Ishikawa (cell line): Measurements from ENCODE around the gene EXOSC5.

ENCODE experiments used
- CEBPB ChIP-seq: IDR thresholded peaks from 2 replicates; pipeline ENCODE4 v1.6.1; 2012
- CREB1 ChIP-seq: IDR thresholded peaks from 2 replicates; pipeline ENCODE4 v1.6.1; 2012; ENCODE audit warnings: low read depth
- EGR1 ChIP-seq: IDR thresholded peaks from 2 replicates; pipeline ENCODE4 v1.6.1; 2012
- EP300 ChIP-seq: IDR thresholded peaks from 2 replicates; pipeline ENCODE4 v1.6.1; 2012; ENCODE audit warnings: borderline replicate concordance
- FOXM1 ChIP-seq: IDR thresholded peaks from 2 replicates; pipeline ENCODE4 v1.6.1; 2012; ENCODE audit warnings: low read depth, borderline replicate concordance
- MAX ChIP-seq: IDR thresholded peaks from 2 replicates; pipeline ENCODE4 v1.6.1; 2012
- NFIC ChIP-seq: IDR thresholded peaks from 2 replicates; pipeline ENCODE4 v1.6.1; 2012
- RAD21 ChIP-seq: IDR thresholded peaks from 2 replicates; pipeline ENCODE4 v1.6.1; 2012; ENCODE audit warnings: low read depth
- REST ChIP-seq: IDR thresholded peaks from 2 replicates; pipeline ENCODE4 v1.6.1; 2012; ENCODE audit warnings: low read depth, mild to moderate bottlenecking
- TAF1 ChIP-seq: IDR thresholded peaks from 2 replicates; pipeline ENCODE4 v1.6.1; 2012; ENCODE audit warnings: low read depth, mild to moderate bottlenecking
- TCF12 ChIP-seq: IDR thresholded peaks from 2 replicates; pipeline ENCODE4 v1.6.1; 2012; ENCODE audit warnings: low read depth
- TEAD4 ChIP-seq: IDR thresholded peaks from 2 replicates; pipeline ENCODE4 v1.6.1; 2012
- USF1 ChIP-seq: IDR thresholded peaks from 2 replicates; pipeline ENCODE4 v1.6.1; 2012
- YY1 ChIP-seq: IDR thresholded peaks from 2 replicates; pipeline ENCODE4 v1.6.1; 2012; ENCODE audit warnings: low read depth
- ZBTB7A ChIP-seq: IDR thresholded peaks from 2 replicates; pipeline ENCODE4 v1.6.1; 2012; ENCODE audit warnings: low read depth

Gene EXOSC5

GRCh38 chr19:41412953-41413352 is 15.8 kb upstream of the EXOSC5 start:
- TF ChIP-seq FOXM1: no peak
- no peak for TF ChIP-seq REST
- TF ChIP-seq TAF1: no peak
- TF ChIP-seq USF1: no peak
- no peak for TF ChIP-seq EGR1
- TF ChIP-seq ZBTB7A: no peak
- no peak for TF ChIP-seq RAD21
- no peak for TF ChIP-seq CREB1
- no peak for TF ChIP-seq TCF12
- no peak for TF ChIP-seq MAX

- TF ChIP-seq ZBTB7A (no peak), RAD21 (no peak), EP300 (no peak), CEBPB (no peak)
Measured at GRCh38 chr19:41411968-41412265, 14.8 kb upstream of the EXOSC5 start.

GRCh38 chr19:41411100-41411967 is 14.2 kb upstream of the EXOSC5 start:
- no peak for TF ChIP-seq REST
- peak; percentile 77 for TF ChIP-seq EGR1
- TF ChIP-seq ZBTB7A: no peak

GRCh38 chr19:41410336-41411054 is 13.3 kb upstream of the EXOSC5 start:
- TF ChIP-seq EGR1 (no peak), TCF12 (no peak), ZBTB7A (no peak), TEAD4 (no peak), NFIC (no peak), EP300 (no peak), FOXM1 (no peak), CREB1 (no peak), MAX (no peak), CEBPB (no peak), REST (no peak), USF1 (no peak), YY1 (no peak), RAD21 (no peak), TAF1 (no peak)

GRCh38 chr19:41409288-41409687 is 12.1 kb upstream of the EXOSC5 start:
- TF ChIP-seq REST: no peak
- no peak for TF ChIP-seq YY1
- no peak for TF ChIP-seq EP300
- no peak for TF ChIP-seq EGR1
- TF ChIP-seq ZBTB7A: no peak
- TF ChIP-seq TCF12: no peak
- no peak for TF ChIP-seq FOXM1
- TF ChIP-seq TEAD4: peak; percentile 50; the same call in 1 of the 2 replicates
- no peak for TF ChIP-seq MAX
- TF ChIP-seq USF1: peak; percentile 59; the same call in 1 of the 2 replicates
- TF ChIP-seq CEBPB: no peak
- no peak for TF ChIP-seq RAD21
- TF ChIP-seq NFIC: no peak
- no peak for TF ChIP-seq TAF1
